Measurements from ENCODE around the gene CEP295NL. TPM values are rescaled to one million over a fixed set of nuclear protein-coding genes. Genes with fewer than 3 reads are reported as not detected.
A peak's percentile ranks its signal among the peaks of the same experiment; 100 is the strongest.

Gene CEP295NL
- total and polyA plus RNA-seq, 4 donors, result 0.39 to 8.3 (median 4.9) TPM

GRCh38 chr17:78925234-78925633, 22.2 kb upstream of the CEP295NL start, which contains the start of gene TIMP2:
Gene TIMP2, minus strand, starts transcription at chr17:78925387. Its CDS starts 299 bp downstream, at chr17:78925088.
- 0 to 1% methylated on average over 32 to 52 of the region's 52 CpGs for WGBS, 2 donors
- Histone ChIP-seq H3K9ac (ENCODE audit: insufficient read depth in 1 of 2, low read length in 2 of 2) (peak within 1 kb of the TSS in 1 of 2 donors; percentile 67), H3K4me1 (ENCODE audit: control insufficient read depth in 5 of 5, insufficient read depth in 5 of 5, low read length in 5 of 5) (peaks cover 10 to 36% (median 18%) of the 10 kb centered on the region in 5 donors)

GRCh38 chr17:78924481-78925151, 21.6 kb upstream of the CEP295NL start:
- no peaks in the 10 kb centered on the region for H3K9me3 ChIP-seq (ENCODE audit: control insufficient read depth in 4 of 4, insufficient read depth in 3 of 4, low read length in 3 of 4)
- 0 to 1% methylated on average over 30 to 64 of the region's 64 CpGs for WGBS, 2 donors
- peak overlapping the region; percentile 54 to 91 for H3K27ac ChIP-seq (ENCODE audit: low read depth in 1 of 2, low read length in 1 of 2)
- no peak overlapping the region for H3K9ac ChIP-seq (ENCODE audit: insufficient read depth in 1 of 2, low read length in 2 of 2)
- ATAC-seq (ENCODE audit: insufficient read depth, low FRiP score) (no peak), DNase-seq (peak; percentile 48 to 57 (median 54))
- H3K4me1 ChIP-seq (ENCODE audit: control insufficient read depth in 5 of 5, insufficient read depth in 5 of 5, low read length in 5 of 5), result peaks cover 10 to 42% (median 18%) of the 10 kb centered on the region in 5 donors
- peak overlapping the region; percentile 65 for H3K4me3 ChIP-seq
- no peak for TF ChIP-seq CTCF (IDR thresholded peaks at IDR 0.05; ENCODE audit: control extremely low read depth, extremely low read depth)
- no peaks in the 10 kb centered on the region for H3K27me3 ChIP-seq (ENCODE audit: control insufficient read depth in 3 of 3, insufficient read depth in 3 of 3, low read length in 2 of 3)
- H3K36me3 ChIP-seq (ENCODE audit: control insufficient read depth in 4 of 4, insufficient read depth in 4 of 4, low read length in 4 of 4), result no peaks in the 10 kb centered on the region

More at GRCh38 chr17:78925234-78925633, 22.2 kb upstream of the CEP295NL start, which contains the start of gene TIMP2:
- Histone ChIP-seq H3K27ac (ENCODE audit: low read depth in 1 of 2, low read length in 1 of 2) (peak within 1 kb of the TSS; percentile 67 to 92), H3K4me3 (peak within 1 kb of the TSS; percentile 65), H3K36me3 (ENCODE audit: control insufficient read depth in 4 of 4, insufficient read depth in 4 of 4, low read length in 4 of 4) (no peaks in the 10 kb centered on the region), H3K9me3 (ENCODE audit: control insufficient read depth in 4 of 4, insufficient read depth in 3 of 4, low read length in 3 of 4) (no peaks in the 10 kb centered on the region), H3K27me3 (ENCODE audit: control insufficient read depth in 3 of 3, insufficient read depth in 3 of 3, low read length in 2 of 3) (no peaks in the 10 kb centered on the region)
- DNase-seq, result peak; percentile 95 to 97 (median 95)
- TF ChIP-seq CTCF (IDR thresholded peaks at IDR 0.05; ENCODE audit: control extremely low read depth, extremely low read depth), result no peak
- peak; percentile 65 for ATAC-seq (ENCODE audit: insufficient read depth, low FRiP score)

GRCh38 chr17:78923660-78924453, 20.9 kb upstream of the CEP295NL start:
- DNase-seq (peak in 2 of 3 donors; percentile 39 to 50), ATAC-seq (ENCODE audit: insufficient read depth, low FRiP score) (peak; percentile 79)
- H3K36me3 ChIP-seq (ENCODE audit: control insufficient read depth in 4 of 4, insufficient read depth in 4 of 4, low read length in 4 of 4), result no peaks in the 10 kb centered on the region
- H3K4me3 ChIP-seq, result peak overlapping the region; percentile 65
- H3K9me3 ChIP-seq (ENCODE audit: control insufficient read depth in 4 of 4, insufficient read depth in 3 of 4, low read length in 3 of 4), result no peaks in the 10 kb centered on the region
- peak overlapping the region; percentile 54 to 91 for H3K27ac ChIP-seq (ENCODE audit: low read depth in 1 of 2, low read length in 1 of 2)
- no peak for TF ChIP-seq CTCF (IDR thresholded peaks at IDR 0.05; ENCODE audit: control extremely low read depth, extremely low read depth)
- WGBS, 2 donors, result 4 to 5% methylated on average over 28 of the region's 28 CpGs
- peaks cover 10 to 42% (median 18%) of the 10 kb centered on the region in 5 donors for H3K4me1 ChIP-seq (ENCODE audit: control insufficient read depth in 5 of 5, insufficient read depth in 5 of 5, low read length in 5 of 5)
- no peaks in the 10 kb centered on the region for H3K27me3 ChIP-seq (ENCODE audit: control insufficient read depth in 3 of 3, insufficient read depth in 3 of 3, low read length in 2 of 3)
- H3K9ac ChIP-seq (ENCODE audit: insufficient read depth in 1 of 2, low read length in 2 of 2), result peak overlapping the region in 1 of 2 donors; percentile 26

Data from lung (tissue), 12 donors.